ENCODE measurements around the gene PRICKLE2.

PRICKLE2 gene

DNA sequence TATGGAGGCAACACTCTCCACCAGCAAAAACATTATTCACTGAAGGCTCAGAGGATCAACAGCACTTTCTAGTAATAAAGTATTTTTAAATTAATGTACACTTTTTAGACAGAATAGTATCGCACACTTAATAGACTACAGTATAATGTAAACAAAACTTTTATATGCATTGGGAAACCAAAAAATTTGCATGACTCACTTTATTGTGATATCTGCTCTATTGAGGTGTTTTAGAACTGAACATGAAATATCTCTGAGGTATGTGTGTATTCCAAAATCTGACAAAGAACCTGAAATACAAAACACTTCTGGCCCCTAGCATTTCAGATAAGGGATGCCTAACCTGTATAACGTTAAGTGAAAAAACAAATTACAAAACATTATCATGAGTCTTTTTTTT, 99.7 kb downstream of the PRICKLE2 start:
- DNase-seq: no peak

DNA sequence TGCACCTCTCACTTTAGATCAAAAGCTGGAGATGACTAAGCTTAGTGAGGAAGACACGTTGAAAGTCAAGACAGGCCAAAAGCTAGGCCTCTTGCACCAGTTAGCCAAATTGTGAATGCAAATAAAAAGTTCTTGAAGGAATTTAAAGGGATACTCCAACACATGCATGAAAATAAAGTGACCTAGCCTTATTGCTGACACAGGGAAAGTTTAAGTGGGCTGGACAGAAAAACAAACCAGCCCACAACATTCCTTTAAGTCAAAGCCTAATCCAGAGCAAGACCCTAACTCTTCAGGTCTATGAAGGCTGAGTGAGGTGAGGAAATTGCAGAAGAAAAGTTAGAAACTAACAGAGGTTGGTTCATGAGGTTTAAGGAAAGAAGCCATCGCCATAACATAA, 101.3 kb downstream of the PRICKLE2 start:
- no peak for DNase-seq

DNA sequence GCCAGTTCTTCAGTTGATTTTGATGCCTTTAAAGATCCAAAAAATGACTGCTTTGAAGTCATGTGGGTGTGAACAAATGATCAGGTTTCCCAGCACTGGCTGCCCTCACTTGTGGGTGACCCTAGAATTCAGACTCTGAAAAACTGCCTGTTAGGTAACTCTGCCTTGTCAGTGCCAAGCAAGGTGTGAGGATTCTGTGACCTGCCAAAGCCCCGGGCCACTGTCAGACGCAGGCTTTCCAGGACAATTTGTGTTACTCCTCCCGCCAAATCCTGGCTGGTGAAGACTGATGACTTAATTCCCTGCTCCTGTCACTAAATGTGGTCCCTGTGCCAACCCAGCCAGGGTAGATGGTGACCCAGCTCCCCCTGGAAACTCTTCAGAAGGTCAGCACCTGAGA, 102.8 kb downstream of the PRICKLE2 start:
- no peak for DNase-seq

DNA sequence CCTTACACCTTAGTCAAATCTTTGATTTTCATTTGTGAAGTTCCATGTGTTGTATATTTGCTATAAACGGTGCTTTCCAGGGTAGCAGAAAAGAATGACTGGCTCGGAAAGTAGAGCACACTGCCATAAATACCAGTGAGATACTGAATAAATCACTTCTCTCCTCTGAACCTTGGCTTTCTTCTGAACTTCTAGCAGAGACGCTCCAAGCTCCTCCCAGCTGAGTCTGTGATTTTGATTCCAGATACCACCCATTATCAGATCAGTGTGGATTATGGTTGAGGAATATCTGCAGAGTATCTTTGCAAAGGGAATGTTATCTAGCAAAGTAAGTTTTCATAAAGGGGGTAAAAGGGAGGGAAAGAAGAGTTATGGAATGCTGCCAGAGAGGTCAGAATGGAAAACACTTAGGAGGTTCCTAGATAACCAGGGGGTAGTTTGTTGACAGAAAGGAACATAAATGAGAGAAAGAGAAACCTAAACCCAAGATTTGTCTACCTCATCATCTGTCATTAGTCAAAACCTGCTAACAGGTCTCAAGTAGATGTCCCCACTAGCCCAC, 103.4 kb downstream of the PRICKLE2 start:
- no peak for DNase-seq

DNA sequence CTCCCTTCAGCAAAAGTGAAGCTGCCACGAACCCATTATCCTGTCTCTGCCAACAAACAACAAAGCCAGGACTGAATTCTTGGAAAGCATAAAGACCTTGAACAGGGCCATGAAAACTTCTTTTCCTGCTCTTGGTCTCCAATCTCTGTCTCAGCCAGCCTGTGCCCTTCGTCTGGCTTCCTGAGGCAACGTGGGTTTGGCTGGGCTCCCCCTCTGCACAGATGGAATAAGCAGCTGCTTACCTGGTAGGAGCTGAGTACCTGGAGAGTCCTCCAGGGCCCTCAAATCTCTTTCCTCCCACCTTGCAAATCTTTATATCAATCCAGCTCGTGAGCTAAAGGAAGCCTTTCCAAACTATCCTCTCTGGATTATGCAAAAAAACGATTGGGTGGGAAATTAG, 104.4 kb downstream of the PRICKLE2 start:
- no peak for DNase-seq

DNA sequence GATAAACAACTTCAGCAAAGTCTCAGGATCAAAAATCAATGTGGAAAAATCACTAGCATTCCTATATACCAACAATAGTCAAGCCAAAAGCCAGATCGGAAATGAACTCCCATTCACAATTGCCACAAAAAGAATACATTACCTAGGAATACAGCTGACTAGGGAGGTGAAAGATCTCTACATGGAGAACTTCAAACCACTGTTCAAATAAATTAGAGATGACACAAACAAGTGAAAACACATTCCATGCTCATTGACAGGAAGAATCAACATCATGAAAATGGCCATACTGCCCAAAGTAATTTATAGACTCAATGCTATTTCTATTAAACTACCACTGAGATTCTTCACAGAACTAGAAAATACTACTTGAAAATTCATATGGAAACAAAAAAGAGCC, 107.8 kb downstream of the PRICKLE2 start:
- DNase-seq: no peak

DNA sequence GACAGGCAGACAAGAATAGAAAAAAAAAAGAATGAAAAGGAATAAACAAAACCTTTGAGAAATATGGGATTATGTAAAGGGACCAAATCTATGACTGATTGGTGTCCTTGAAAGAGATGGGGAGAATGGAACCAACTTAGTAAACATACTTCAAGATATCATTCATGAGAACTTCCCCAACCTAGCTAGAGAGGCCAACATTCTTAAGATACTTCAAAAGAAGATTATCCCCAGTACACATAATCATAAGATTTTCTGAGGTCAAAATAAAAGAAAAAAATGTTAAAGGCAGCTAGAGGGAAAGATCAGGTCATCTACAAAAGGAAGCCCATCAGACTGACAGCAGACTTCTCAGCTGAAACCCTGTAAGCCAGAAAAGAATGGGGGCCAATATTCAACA, 110.6 kb downstream of the PRICKLE2 start:
- no peak for DNase-seq

DNA sequence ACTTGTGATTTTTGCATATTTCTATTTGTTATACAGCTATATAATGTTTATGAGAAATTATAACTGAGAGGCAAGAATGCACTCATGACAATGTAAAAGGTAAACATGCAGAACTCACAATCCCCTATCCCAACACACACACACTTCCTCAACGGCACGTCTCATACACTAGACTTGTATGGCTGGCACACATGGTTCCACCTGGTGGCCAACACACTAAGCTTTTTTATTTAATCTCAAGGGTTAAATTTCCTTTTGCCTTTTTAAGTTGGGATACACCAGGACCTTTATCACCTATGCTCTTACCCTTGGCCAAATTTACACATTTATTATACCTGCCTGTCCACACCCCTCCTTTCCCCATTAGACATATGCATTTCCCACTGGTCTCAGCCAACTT, 113.4 kb downstream of the PRICKLE2 start:
- no peak for DNase-seq

DNA sequence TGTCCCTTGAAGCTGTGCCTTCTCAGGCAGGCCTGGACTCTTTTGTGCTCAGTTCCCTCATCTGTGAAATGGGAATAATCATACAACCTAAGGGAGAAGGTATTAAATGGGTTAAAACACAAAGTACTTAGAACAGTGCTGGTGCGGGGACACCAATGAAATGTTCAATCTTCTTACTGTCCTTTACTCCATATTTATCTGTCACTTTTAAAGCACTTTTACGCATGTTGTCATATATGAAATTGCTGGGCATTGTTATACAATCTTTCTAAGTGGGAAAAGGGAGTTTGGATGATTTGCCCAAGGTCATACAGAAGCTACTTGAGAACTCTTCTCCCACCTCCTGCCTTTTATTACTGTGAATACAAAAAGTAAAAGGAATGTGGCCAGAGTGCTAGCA, 114.2 kb downstream of the PRICKLE2 start:
- no peak for DNase-seq

DNA sequence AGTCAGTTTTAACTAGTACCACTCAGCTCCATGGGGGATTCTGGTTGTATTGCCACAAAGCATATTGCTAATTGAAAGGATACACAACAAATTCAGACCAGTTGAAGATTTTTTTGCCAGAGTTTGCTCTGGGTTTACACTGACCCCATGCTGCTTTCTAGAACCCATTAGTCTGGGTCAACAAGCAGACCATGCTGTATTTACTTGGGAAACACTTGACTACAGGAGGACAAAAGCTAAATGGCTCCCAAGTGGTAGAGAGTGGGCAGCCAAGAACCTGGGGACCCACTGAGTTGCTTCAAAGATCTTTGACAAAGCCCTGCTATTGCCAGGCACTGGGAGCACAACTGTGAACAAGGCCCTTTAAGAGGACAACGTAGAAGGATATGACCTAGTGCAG, 115.2 kb downstream of the PRICKLE2 start:
- DNase-seq: no peak

DNA sequence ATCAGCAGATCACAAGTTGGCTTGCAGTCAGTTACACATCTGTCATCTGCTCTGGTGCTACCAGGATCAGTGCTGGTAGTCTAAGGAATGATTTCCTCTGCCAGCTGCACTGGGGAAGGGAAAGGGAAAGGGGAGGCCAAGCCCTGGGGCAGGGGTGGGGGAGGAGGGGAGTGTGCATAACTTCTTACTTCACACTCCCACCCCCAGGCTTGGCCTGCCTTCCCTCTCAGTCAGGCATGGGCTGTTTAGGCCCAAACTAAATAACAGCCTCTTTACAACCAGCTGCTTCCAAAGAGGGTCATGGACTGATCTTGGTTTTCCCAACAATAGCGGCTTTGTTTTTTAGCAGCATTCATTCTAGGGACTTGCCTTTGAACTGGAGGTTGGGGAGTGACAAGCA, 115.8 kb downstream of the PRICKLE2 start:
- no peak for DNase-seq

DNA sequence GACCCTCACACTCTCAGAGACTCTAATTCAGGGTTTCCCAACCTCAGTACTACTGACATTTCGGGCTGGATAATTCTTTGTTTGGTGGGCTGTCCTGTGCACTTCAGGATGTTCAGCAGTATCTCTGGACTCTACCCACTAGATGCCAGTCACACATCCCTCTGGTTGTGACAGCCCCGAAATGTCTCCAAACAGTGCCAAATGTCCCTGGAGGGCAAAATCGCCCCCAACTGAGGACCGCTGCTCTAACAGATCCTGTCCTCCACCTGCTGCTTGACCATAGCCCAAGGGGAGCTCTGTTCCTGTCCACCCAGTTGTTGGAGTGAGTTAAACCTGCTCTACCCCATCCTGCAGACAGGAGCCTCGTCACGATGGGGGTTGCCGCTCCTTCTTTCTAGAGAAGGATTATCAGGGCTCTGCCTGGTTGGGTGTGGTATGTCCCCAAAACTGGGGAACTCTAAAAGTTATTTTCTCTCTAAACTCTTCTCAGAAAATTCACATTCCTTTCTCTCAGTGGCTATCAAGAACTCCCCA, 116.4 kb downstream of the PRICKLE2 start:
- DNase-seq: no peak

DNA sequence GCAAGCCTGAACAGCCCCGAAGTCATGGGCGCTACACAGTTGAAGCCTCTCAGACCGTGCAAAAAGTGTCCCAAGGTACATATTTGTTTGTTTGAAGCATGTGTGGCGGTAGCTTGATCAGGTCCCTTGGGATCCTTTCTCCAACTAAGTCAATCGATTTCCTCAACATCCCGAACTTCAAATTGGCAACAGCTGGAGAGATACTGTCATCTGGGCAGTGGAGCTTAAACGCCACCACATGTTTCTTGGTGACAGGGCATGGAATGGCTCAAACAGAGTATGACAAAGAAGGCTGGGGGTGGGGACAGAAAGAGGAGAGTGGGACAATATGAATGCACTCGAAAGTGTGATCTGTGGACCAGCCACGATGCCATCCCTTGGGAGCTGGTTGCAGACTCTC, 117.0 kb downstream of the PRICKLE2 start:
- no peak for DNase-seq

DNA sequence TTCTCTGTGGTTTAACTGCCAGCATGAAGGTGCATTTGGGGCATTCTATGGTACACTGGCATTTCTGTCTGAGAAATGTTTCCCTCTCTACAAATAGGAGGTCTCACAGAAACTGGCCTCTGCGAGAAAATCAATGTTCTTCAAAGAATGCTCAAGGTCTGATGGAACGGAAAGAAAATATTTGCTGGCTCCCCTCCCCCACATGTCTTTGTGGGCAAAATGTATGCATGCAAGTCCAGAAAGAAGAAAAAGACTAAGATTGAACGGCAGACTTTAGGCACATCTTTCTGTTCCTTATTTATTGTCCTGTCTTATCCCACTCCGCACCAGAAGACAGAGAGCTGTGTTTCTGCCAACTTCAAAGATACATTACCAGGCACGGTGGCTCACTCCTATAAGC, 118.1 kb downstream of the PRICKLE2 start:
- no peak for DNase-seq

DNA sequence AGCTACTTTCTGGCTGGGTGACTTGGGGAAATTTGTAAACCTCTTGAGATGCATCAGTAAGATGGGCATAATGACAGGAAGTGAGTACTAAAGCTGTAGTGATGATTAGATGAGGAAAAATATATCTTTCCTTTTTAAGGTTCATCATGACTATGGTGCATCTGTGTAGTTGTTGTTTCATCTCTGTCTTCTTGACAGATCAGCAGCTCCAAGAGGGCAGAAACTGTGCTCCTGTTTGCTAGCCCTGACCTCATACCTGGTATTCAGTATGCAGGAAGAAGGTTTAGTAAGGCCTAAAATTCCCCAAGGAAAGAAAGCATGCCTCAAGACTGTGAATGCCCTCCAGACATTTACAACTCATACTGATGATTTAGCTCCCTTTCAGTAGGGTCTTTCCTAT, 119.5 kb downstream of the PRICKLE2 start:
- DNase-seq: no peak

DNA sequence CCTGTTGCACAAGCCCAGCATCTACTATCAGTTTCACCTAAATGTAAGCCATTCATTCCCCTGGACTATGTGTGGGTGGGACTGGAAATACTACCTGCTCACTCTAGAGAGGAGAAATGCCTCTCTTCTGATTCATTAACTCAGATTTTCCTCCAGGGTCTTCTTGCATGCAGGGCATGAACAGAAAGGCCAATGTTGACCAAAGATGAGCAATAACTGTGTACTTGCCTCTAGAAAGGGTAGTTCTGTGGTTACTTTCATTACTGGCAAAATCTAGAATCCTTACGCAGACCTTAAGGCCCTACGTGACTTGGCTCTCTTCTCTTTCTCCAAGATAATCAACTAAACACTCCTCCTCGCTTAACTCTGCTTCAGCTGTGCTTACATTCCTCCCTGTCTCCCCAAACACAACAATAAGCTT, 120.6 kb downstream of the PRICKLE2 start:
- DNase-seq: no peak

DNA sequence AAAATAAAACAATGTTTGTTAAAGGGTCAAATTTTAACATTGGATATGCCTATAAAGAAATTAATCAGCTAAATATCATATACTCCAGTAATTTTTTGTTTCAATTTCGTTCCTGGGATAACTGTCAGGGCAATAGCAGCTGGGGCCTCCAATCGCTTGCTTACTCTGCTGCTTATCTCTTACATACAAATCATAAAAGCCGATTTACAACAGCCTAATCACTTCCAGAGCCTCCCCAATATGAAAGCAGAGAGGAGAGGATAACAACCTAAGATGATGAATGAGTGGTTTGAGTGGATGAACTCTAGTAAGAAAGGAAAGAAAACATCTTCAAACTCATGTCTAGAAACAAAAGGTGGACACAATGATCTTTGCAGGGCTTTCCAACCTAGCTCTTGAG, 121.3 kb downstream of the PRICKLE2 start:
- DNase-seq: no peak

DNA sequence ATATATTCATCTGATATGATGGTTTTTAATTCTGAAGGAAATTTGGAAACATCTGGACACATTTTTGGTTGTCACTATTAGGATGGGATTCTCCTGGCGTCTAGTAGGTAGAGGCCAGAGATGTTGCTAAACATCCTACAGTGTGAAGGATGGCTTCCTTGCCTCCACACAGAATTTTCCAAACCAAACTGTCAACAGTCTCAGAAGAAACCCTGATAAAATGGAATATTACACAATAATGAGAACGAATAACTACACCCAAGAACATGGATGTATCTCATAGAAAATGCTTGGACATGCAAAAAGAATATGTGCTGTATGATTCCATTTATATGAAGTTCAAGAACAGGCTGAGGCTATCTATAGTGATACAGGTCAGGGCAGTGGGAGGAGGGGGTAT, 122.1 kb downstream of the PRICKLE2 start:
- DNase-seq: no peak

DNA sequence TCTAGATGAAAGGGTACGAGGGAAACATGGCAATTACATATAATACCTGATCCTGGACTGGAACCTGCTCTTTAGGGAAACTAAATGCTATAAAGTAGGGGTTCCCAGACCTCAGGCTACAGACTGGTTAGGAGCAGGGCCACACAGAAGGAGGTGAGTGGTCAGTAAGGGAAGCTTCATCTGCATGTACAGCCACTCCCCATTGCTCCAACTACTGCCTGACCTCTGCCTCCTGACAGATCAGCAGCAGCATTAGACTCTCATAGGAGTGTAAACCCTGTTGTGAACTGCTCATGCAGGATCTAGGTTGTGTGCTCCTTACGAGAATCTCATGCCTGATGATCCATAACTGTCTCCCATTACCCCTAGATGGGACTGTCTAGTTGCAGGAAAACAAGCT, 123.1 kb downstream of the PRICKLE2 start:
- DNase-seq: no peak

DNA sequence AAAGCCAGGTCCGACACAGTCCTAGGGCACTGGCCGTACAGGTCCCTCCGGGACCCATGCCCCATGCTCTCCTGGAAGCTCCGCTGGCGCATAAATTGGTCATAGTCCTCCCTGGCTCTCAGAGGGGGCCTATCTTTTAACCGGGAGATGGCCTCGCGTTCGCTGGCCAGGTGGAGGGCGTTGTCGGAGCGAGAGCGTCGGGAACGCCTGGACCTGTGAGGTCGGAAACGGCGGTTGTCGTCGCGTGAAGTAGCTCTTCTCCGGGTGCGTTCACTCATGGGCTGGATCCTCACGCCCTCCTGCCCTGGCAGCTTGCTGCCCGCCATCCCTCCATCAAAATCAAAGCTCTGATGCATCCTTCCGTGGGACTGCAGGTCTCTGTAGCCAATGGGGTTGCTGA, 126.0 kb downstream of the PRICKLE2 start:
- no peak for DNase-seq

DNA sequence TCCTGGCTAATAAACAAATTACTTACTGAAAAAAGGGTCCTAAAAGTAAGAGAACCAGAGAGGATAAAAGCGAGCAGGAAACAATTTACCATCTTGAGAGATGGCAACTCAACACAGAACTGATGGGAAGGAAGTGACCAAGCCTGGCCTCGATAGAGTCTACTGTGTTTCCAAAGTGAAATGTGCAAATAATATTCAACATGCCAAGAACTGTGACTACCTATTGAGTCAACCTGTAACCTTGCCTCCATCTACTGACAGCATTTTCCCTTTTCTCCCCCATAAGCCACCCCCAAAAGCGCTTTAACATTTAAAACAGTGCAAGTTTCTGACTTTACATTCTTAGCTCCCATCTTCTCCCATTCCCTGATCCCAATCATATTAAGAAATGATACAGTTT, 126.6 kb downstream of the PRICKLE2 start:
- no peak for DNase-seq

DNA sequence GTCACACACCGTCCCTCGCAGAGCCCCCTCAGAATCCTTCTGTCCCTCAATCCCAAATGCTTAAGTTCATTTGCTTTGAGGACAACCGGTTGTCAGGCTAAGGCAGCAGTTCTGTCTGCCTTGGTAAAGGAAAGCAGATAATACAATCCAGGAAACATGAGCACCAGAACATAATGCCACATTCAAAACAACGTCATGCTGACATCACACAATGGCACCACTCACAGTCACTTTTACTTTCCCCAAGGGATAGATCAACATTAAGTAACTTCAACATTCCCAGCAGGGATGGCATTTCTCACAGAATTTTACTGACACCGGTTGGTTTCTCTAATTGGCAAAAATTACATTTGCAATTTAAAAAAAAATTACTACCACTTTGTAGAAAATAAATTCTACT, 127.3 kb downstream of the PRICKLE2 start:
- DNase-seq: no peak

DNA sequence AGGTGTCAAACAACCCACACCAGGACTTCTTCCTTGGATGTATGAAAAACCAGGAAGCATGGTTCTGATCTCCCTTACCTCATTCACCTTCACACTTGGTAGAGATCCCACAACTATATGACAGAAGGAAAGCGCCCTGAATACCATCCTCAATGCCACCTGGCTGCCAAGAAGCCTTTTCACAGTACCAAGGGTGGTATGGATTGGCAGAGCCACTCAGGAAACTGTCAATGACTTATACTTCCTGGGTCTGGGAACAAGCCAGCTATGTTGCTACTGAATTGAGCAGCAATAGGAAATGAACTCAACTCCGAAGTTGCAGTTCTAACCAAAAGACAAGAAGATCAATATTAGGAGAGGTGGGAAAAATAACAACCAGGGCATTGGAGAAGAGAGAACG, 129.5 kb downstream of the PRICKLE2 start:
- DNase-seq: no peak

DNA sequence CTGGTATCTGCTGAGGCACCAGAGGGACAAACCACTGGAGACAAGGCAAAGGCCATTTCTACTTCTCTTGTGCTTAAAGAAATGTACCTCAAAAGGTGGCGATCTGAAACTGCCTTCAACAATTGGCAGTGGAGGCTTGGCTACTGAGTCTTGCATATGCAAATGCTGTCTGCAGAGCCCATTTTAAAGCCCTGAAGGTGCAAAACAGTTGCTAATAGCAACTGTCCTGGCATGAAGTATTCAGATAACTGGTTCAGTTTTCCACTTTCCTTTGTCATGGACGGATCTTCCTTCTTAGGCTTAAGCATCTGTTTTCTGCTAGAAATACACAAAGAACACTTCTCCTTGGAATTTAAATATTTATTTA, 130.6 kb downstream of the PRICKLE2 start:
- DNase-seq: no peak

DNA sequence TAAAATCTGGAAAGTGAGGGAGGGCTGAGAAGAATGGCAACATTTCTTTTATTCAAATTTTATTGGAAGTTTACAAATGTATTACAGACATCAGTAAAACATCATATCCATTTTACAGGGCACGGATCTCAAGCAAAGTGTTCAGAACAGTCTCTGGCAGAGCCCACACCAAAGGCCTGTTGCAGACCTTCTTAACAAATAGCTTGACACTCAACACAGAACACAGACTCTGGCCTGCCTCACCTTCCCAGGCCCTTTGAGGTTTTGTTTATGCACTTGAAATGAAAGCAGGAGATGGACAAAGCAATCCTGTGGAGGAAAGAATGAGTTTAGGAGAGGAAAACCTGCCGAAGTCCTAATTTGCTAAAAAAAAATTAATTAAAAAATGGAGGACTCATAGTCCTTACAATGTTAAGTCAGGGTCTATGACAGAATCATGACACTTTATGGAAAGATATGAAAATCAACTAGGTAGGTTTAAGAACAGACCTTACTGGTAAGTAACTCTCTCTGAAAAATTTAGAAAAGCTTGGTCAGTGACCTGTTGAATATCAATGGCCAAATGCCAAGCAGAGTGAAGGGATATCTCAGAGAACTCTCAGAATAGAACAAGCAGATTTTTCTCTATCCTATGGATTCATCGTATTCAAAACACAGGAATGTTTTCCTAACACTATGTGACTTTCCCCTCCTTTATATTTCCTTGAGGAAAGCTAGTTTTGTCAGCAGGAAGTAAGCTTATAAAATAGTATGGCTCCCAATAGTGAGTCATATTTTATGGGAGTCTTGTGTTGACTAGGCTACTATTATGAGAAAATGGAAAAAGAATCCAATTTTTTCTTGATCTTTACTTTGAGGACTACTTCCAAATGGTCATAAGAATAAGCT, 131.2 kb downstream of the PRICKLE2 start:
- DNase-seq: no peak

Measured in NCI-H748 treated with DMSO at 0.1 percent for 48 hours (cell line).